ENCODE data around the gene ZNF326. TPM values are rescaled to one million over a fixed set of nuclear protein-coding genes. Genes with fewer than 3 reads are reported as not detected.

The ZNF326 gene
- total RNA-seq, 1 donor from 2014 or later: 18.0 TPM

DNA sequence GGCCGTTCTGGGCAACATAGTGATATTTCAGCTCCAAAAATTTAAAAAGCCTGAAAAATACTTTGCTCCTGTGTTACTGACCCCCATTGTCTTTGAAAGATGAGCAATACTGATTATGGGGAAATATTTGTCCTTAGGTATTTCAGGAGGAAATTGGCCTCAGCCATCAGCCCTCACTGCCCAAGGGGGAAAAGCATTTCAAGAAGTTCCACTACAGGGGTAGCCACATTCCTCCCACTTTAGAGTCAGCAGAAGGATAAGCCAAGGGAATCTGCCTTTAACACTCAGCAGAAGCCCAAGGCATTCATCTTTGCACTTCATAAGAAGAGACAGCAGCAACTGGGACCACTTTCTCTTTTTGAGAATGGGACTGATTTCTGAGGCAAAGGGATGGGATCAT lies 40.5 kb upstream of the ZNF326 start:
- no peak for DNase-seq
- intact Hi-C loops (cut with DNase I): no loop called here
- no peaks in the 10 kb centered on the region for H3K9me3 ChIP-seq
- no peak overlapping the region for H3K4me3 ChIP-seq
- H3K36me3 ChIP-seq: no peaks in the 10 kb centered on the region
- H3K4me1 ChIP-seq: no peaks in the 10 kb centered on the region
- H3K27me3 ChIP-seq: no peaks in the 10 kb centered on the region
- ATAC-seq: no peak
- no peak overlapping the region for H3K27ac ChIP-seq
- TF ChIP-seq, protein P1, sequence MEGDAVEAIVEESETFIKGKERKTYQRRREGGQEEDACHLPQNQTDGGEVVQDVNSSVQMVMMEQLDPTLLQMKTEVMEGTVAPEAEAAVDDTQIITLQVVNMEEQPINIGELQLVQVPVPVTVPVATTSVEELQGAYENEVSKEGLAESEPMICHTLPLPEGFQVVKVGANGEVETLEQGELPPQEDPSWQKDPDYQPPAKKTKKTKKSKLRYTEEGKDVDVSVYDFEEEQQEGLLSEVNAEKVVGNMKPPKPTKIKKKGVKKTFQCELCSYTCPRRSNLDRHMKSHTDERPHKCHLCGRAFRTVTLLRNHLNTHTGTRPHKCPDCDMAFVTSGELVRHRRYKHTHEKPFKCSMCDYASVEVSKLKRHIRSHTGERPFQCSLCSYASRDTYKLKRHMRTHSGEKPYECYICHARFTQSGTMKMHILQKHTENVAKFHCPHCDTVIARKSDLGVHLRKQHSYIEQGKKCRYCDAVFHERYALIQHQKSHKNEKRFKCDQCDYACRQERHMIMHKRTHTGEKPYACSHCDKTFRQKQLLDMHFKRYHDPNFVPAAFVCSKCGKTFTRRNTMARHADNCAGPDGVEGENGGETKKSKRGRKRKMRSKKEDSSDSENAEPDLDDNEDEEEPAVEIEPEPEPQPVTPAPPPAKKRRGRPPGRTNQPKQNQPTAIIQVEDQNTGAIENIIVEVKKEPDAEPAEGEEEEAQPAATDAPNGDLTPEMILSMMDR (IDR thresholded peaks at IDR 0.05): no peak

DNA sequence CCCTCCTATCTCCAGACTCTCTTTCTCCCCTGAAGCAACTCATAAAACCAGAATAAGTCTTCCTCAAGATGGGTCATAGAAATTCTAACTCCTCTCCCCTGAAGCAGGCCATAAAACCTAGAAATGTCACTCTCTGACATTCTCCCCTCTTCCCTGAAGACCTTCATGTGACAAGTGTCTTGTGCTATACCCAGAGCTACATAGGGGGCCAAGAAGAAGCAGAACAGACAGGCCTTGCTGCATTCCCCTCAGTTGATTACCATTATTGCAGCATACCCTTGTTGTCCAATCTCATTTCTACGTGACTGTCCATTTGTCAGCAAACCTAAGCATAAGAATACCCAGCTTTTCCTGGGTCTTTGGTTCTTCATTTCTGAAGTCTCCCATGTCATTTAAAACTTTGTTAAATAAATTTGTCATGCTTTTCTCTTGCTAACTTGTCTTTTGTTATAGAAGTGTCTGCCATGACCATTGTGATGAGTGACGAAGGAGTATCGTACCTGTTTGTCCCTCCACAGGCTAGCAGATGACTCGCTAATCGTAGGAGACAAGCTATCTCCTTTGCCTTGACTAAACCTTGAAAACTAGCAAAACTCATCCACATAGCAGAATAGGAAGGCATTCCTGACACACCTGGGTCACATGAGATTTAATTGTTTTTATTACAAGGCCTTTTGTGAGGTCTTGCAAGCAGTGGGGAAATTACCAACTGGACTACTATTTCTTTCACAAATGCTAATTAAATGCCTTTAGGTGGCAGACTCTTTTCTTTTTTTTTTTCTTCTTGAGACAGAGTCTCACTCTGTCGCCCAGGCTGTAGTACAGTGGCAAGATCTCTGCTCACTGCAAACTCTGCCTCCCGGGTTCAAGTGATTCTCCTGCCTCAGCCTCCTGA lies 39.4 kb upstream of the ZNF326 start:
- no peak overlapping the region for H3K27ac ChIP-seq
- H3K9me3 ChIP-seq: no peaks in the 10 kb centered on the region
- TF ChIP-seq, protein P1 (IDR thresholded peaks at IDR 0.05): no peak
- no peak for ATAC-seq
- H3K4me1 ChIP-seq: no peaks in the 10 kb centered on the region
- intact Hi-C loops (cut with DNase I): no loop called here
- no peaks in the 10 kb centered on the region for H3K27me3 ChIP-seq
- no peak overlapping the region for H3K4me3 ChIP-seq
- H3K36me3 ChIP-seq: no peaks in the 10 kb centered on the region
- DNase-seq: no peak

DNA sequence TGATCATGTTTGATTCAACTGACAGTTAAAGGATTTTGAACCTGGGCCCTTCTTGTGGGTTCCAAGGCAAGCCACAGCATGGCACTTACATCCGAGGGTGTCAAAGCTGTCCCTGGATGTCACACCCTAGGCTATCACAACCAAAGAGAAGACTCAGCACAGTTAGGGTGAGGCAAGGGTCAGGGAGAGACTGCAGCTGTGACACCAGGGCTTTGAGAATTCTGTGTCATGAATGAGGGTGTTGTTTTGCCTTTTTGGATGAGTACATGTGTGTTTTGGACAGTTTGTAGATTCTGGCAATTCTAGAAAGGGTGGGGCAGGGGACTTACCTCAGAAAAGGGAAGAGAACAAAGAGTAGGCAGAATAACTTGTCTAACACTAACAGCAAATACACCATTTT lies 37.8 kb upstream of the ZNF326 start:
- Histone ChIP-seq H3K27me3 (no peaks in the 10 kb centered on the region), H3K9me3 (no peaks in the 10 kb centered on the region), H3K4me1 (no peaks in the 10 kb centered on the region), H3K4me3 (no peak overlapping the region), H3K27ac (no peak overlapping the region), H3K36me3 (no peaks in the 10 kb centered on the region)
- peak; percentile 17 for ATAC-seq
- TF ChIP-seq, protein P1 (IDR thresholded peaks at IDR 0.05): no peak
- DNase-seq: no peak
- intact Hi-C loops (cut with DNase I): no loop called here

DNA sequence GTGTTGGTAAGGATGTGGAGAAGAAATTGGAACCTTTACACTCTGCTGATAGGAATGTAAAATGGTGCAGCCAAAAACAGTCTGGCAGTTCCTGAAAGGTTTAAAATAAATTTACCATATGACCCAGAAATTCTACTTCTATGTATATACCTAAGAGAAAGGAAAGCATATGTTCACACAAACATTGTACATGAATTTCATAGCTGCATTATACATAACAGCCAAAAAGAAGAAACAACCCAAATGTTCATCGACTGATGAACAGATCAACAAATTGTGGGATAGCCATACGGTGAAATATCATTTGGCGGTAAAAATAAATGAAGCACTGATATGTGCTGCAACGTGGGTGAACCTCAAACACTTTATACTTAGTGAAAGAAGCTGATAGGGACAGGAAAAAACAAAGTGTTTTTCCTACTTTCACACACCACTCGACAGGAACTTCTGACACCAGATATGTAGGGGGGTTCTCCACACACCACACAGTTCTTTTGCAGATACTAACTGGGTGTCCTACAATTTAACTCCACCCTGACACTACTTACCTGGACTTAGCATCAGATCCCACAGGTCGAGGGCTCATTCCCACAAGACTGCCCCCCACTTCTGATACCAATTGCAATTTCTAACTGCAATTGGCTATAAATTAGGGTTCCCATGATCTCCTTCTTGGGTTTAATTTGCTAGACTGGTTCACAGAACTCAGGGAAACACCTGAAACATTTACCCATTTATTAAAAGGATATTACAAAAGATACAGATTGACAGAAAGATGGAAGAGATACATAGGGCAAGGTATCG lies 35.9 kb upstream of the ZNF326 start:
- H3K4me3 ChIP-seq: no peak overlapping the region
- ATAC-seq: no peak
- no peaks in the 10 kb centered on the region for H3K4me1 ChIP-seq
- H3K36me3 ChIP-seq: no peaks in the 10 kb centered on the region
- no peak overlapping the region for H3K27ac ChIP-seq
- no peaks in the 10 kb centered on the region for H3K27me3 ChIP-seq
- TF ChIP-seq, protein P1 (IDR thresholded peaks at IDR 0.05): no peak
- intact Hi-C loops (cut with DNase I): no loop called here
- no peaks in the 10 kb centered on the region for H3K9me3 ChIP-seq
- no peak for DNase-seq

DNA sequence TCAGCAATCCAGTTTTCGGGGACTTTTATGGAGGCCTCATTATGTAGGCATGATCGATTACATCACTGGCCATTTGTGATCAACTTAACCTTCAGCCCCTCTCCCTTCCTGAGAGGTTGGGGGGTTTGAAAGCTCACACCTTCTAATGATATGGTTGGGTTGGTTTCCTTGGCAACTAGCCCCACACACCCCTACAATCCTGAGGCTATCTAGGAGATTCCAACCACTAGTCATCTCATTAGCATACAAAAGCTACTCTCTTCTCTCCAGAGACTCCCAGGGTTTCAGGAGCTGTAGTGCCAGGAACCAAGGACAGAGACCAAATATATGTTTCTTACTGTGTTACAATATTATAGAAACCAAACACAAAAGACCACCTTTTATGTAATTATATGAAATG lies 35.2 kb upstream of the ZNF326 start:
- H3K27me3 ChIP-seq: no peaks in the 10 kb centered on the region
- TF ChIP-seq, protein P1 (IDR thresholded peaks at IDR 0.05): no peak
- H3K4me1 ChIP-seq: no peaks in the 10 kb centered on the region
- ATAC-seq (no peak), DNase-seq (no peak)
- intact Hi-C loops (cut with DNase I): no loop called here
- H3K27ac ChIP-seq: no peak overlapping the region
- no peaks in the 10 kb centered on the region for H3K9me3 ChIP-seq
- no peak overlapping the region for H3K4me3 ChIP-seq
- H3K36me3 ChIP-seq: no peaks in the 10 kb centered on the region
